ENCODE measurements around the gene NFKB2. TPM values are rescaled to one million over a fixed set of nuclear protein-coding genes. Genes with fewer than 3 reads are reported as not detected.

The NFKB2 gene
- total and polyA plus RNA-seq, 2 experiments from 2014 or later, result 10.8 to 29.8 TPM

DNA sequence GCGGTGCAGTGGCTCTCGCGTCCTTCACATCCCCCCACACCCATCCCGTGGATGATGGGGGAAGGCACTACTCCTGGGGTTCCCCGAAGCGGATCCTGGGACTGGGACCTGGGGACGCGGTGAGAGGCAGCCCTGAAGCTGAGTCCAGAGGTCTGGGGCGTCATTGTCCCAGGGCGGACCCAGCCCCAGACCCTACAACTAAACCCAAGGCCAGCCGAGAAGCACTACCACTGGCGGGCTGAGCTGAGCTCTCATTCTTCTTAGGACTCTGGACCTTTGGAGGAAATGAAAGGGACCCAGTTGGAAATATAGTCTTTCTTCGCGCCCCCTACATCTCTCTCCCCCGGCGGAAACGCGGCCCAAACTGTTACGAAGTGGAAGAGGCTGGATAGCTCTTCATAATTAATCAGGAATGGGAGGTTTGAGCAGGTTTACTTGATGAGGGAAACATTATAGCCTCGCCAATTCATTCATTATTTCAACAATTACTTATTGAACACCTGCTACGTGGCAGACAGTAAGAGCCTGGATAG lies 24.7 kb downstream of the NFKB2 start:
- TF ChIP-seq, protein P1, sequence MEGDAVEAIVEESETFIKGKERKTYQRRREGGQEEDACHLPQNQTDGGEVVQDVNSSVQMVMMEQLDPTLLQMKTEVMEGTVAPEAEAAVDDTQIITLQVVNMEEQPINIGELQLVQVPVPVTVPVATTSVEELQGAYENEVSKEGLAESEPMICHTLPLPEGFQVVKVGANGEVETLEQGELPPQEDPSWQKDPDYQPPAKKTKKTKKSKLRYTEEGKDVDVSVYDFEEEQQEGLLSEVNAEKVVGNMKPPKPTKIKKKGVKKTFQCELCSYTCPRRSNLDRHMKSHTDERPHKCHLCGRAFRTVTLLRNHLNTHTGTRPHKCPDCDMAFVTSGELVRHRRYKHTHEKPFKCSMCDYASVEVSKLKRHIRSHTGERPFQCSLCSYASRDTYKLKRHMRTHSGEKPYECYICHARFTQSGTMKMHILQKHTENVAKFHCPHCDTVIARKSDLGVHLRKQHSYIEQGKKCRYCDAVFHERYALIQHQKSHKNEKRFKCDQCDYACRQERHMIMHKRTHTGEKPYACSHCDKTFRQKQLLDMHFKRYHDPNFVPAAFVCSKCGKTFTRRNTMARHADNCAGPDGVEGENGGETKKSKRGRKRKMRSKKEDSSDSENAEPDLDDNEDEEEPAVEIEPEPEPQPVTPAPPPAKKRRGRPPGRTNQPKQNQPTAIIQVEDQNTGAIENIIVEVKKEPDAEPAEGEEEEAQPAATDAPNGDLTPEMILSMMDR (IDR thresholded peaks at IDR 0.05; ENCODE audit: low read depth, low read length), result no peak
- H3K9me3 ChIP-seq (ENCODE audit: low read depth), result no peaks in the 10 kb centered on the region
- peaks cover 7% of the 10 kb centered on the region for H3K36me3 ChIP-seq
- peak overlapping the region; percentile 55 for H3K4me3 ChIP-seq
- DNase-seq (ENCODE audit: low read depth in 1 of 2, low spot score in 1 of 2), result no peak
- H3K4me1 ChIP-seq (ENCODE audit: low read depth), result peaks cover 19% of the 10 kb centered on the region
- peak overlapping the region; percentile 86 for H3K27ac ChIP-seq
- H3K27me3 ChIP-seq, result no peaks in the 10 kb centered on the region

- peak within 1 kb of the TSS; percentile 86 for H3K27ac ChIP-seq
- peak; percentile 97 to 99 for DNase-seq (ENCODE audit: low read depth in 1 of 2, low spot score in 1 of 2)
- no peaks in the 10 kb centered on the region for H3K27me3 ChIP-seq
- peak within 1 kb of the TSS; percentile 55 for H3K4me3 ChIP-seq
- peaks cover 7% of the 10 kb centered on the region for H3K36me3 ChIP-seq
- TF ChIP-seq, protein P1 (IDR thresholded peaks at IDR 0.05; ENCODE audit: low read depth, low read length), result no peak
- peaks cover 19% of the 10 kb centered on the region for H3K4me1 ChIP-seq (ENCODE audit: low read depth)
- H3K9me3 ChIP-seq (ENCODE audit: low read depth), result no peaks in the 10 kb centered on the region
Measured at GRCh38 chr10:102420714-102421506, 25.4 kb downstream of the NFKB2 start, which contains the start of gene FBXL15. Gene FBXL15 (plus strand): TSS chr10:102420836. CDS start chr10:102421130, 294 bp downstream.

- Histone ChIP-seq H3K4me1 (ENCODE audit: low read depth) (peaks cover 19% of the 10 kb centered on the region), H3K27me3 (no peaks in the 10 kb centered on the region), H3K9me3 (ENCODE audit: low read depth) (no peaks in the 10 kb centered on the region), H3K27ac (peak overlapping the region; percentile 86), H3K36me3 (peaks cover 7% of the 10 kb centered on the region), H3K4me3 (peak overlapping the region; percentile 55)
- DNase-seq (ENCODE audit: low read depth in 1 of 2, low spot score in 1 of 2), result no peak
- TF ChIP-seq, protein P1 (IDR thresholded peaks at IDR 0.05; ENCODE audit: low read depth, low read length), result no peak
Measured at GRCh38 chr10:102421507-102421756, 25.9 kb downstream of the NFKB2 start.

GRCh38 chr10:102421757-102422512 lies 26.4 kb downstream of the NFKB2 start:
- TF ChIP-seq, protein P1 (IDR thresholded peaks at IDR 0.05; ENCODE audit: low read depth, low read length), result no peak
- peak in 1 of 2 donors; percentile 48 for DNase-seq (ENCODE audit: low read depth in 1 of 2, low spot score in 1 of 2)

DNA sequence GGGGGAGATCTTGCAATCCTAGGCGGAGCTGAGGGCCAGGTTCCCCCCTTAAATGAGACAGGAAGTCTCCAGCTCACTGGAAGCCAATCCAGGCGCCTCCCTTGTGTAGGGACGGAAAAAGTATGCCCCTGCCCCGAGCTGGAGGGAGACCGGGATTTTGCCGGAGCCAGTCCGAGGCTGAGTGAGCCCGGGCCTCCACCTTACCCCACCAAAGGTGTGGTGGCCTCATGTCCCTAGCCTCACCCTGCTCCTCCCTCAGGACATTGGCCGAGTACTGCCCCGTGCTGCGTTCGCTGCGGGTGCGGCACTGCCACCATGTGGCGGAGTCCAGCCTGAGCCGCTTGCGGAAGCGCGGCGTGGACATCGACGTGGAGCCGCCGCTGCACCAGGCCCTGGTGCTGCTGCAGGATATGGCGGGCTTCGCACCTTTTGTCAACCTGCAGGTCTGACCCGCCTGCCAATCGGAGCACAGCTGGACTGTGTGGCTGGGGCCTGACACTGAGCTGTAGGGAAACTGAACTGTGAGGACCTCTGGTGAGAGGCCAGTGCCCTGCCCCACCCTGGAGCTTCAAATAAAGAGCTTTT lies 27.1 kb downstream of the NFKB2 start:
- DNase-seq (ENCODE audit: low read depth in 1 of 2, low spot score in 1 of 2), result peak; percentile 78 to 79
- TF ChIP-seq, protein P1 (IDR thresholded peaks at IDR 0.05; ENCODE audit: low read depth, low read length), result peak; percentile 81
- no peak overlapping the region for H3K27ac ChIP-seq
- H3K27me3 ChIP-seq, result no peaks in the 10 kb centered on the region
- no peaks in the 10 kb centered on the region for H3K9me3 ChIP-seq (ENCODE audit: low read depth)
- peak overlapping the region; percentile 55 for H3K4me3 ChIP-seq
- H3K4me1 ChIP-seq (ENCODE audit: low read depth), result peaks cover 19% of the 10 kb centered on the region
- peaks cover 7% of the 10 kb centered on the region for H3K36me3 ChIP-seq

More at GRCh38 chr10:102421757-102422512, 26.4 kb downstream of the NFKB2 start:
- H3K27me3 ChIP-seq, result no peaks in the 10 kb centered on the region
- no peaks in the 10 kb centered on the region for H3K9me3 ChIP-seq (ENCODE audit: low read depth)
- peaks cover 19% of the 10 kb centered on the region for H3K4me1 ChIP-seq (ENCODE audit: low read depth)
- peaks cover 7% of the 10 kb centered on the region for H3K36me3 ChIP-seq
- peak overlapping the region; percentile 55 for H3K4me3 ChIP-seq
- no peak overlapping the region for H3K27ac ChIP-seq
